Measurements from ENCODE around the gene SPATA24.

- no peak for TF ChIP-seq CTCF (IDR thresholded peaks at IDR 0.05 in 2 of 3, conservative IDR thresholded peaks at IDR 0.05 in 1 of 3; ENCODE audit: borderline replicate concordance in 1 of 3, insufficient read depth in 1 of 3, low read depth in 2 of 3, low read length in 2 of 3)
- TF ChIP-seq SRF (IDR thresholded peaks at IDR 0.05; ENCODE audit: low read depth) = no peak
- TF ChIP-seq YY1 (IDR thresholded peaks at IDR 0.05; ENCODE audit: extremely low read depth, insufficient replicate concordance, low read depth, low read length) = no peak
- no peak for TF ChIP-seq POLR2A (IDR thresholded peaks at IDR 0.05; ENCODE audit: borderline replicate concordance, extremely low read depth, insufficient read depth, insufficient read length)
- no peak for TF ChIP-seq EZH2 (IDR thresholded peaks at IDR 0.05)
- TF ChIP-seq ZBTB33 (IDR thresholded peaks at IDR 0.05; ENCODE audit: extremely low read depth, insufficient replicate concordance, low read length) = no peak
- TF ChIP-seq ZFX (IDR thresholded peaks at IDR 0.05) = no peak
- no peak for TF ChIP-seq EZH2phosphoT487 (IDR thresholded peaks at IDR 0.05; ENCODE audit: borderline replicate concordance)
- no peak for TF ChIP-seq MAX (IDR thresholded peaks at IDR 0.05)
- TF ChIP-seq CEBPB (IDR thresholded peaks at IDR 0.05; ENCODE audit: low read depth) = no peak
- no peak for TF ChIP-seq TCF7L2 (IDR thresholded peaks at IDR 0.05; ENCODE audit: borderline replicate concordance, extremely low read depth, insufficient read depth, insufficient read length)
- TF ChIP-seq RAD21 (IDR thresholded peaks at IDR 0.05; ENCODE audit: low read depth) = no peak
- no peak for TF ChIP-seq JUND (IDR thresholded peaks at IDR 0.05)
Measured at GRCh38 chr5:139369181-139369580, 34.7 kb downstream of the SPATA24 start.
